A549 (cell line): ENCODE results near the gene KCNG1.

Source experiments
- CBX2 ChIP-seq: fragments of 200-600 bp; sonication (generic); IDR thresholded peaks from 2 replicates; pipeline ENCODE4 v1.6.1; 2016; ENCODE audit warnings: low read depth, mild to moderate bottlenecking, borderline replicate concordance
- HOXB5 ChIP-seq: fragments of 250-450 bp; sonication (Bioruptor Pico); IDR thresholded peaks from 2 replicates; pipeline ENCODE4 v1.5.0; 2020; ENCODE audit warnings: mild to moderate bottlenecking, moderate library complexity
- MAFK ChIP-seq: fragments of 450-650 bp; IDR thresholded peaks from 2 replicates; pipeline ENCODE4 v1.6.1; 2014; ENCODE audit not compliant: partially characterized antibody
- POLR2A ChIP-seq: IDR thresholded peaks from 2 replicates; pipeline ENCODE4 v1.6.1; 2012; ENCODE audit warnings: mild to moderate bottlenecking, low read length
- SREBF2 ChIP-seq: fragments of 450-650 bp; IDR thresholded peaks from 2 replicates; pipeline ENCODE4 v1.6.1; 2014; ENCODE audit warnings: mild to moderate bottlenecking, moderate library complexity
- TF ChIP-seq, protein P1 (sequence below): fragments of >200 bp; sonication (Bioruptor Twin); formaldehyde crosslinking; IDR thresholded peaks from 3 replicates; pipeline ENCODE4 v1.5.1; 2016

DNA sequence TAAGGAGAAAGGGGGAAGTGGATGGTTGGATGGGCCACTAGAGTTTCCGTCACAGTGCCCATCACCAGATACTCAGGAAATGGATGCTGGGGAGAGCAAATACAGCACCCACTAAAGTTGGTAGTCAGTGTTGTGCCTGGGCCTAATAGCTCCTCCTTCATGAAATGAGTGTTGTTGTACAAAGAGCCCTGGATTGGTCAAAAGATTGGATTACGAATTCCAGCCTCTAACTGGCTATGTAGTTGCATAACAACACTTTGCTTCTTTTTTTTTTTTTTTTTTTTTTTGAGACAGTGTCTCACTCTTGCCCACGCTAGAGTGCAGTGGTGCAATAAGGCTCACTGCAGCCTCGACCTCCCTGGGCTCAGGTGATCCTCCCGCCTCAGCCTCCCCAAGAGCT lies 27.4 kb downstream of the KCNG1 start:
- TF ChIP-seq, protein P1, sequence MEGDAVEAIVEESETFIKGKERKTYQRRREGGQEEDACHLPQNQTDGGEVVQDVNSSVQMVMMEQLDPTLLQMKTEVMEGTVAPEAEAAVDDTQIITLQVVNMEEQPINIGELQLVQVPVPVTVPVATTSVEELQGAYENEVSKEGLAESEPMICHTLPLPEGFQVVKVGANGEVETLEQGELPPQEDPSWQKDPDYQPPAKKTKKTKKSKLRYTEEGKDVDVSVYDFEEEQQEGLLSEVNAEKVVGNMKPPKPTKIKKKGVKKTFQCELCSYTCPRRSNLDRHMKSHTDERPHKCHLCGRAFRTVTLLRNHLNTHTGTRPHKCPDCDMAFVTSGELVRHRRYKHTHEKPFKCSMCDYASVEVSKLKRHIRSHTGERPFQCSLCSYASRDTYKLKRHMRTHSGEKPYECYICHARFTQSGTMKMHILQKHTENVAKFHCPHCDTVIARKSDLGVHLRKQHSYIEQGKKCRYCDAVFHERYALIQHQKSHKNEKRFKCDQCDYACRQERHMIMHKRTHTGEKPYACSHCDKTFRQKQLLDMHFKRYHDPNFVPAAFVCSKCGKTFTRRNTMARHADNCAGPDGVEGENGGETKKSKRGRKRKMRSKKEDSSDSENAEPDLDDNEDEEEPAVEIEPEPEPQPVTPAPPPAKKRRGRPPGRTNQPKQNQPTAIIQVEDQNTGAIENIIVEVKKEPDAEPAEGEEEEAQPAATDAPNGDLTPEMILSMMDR, result no peak
- TF ChIP-seq CBX2 (no peak), MAFK (no peak), HOXB5 (CRISPR knock-in tag) (no peak), POLR2A (no peak), SREBF2 (no peak)
